CD14-positive monocyte (primary cell): Measurements from ENCODE around the gene ZNF296. TPM values are rescaled to one million over a fixed set of nuclear protein-coding genes. Genes with fewer than 3 reads are reported as not detected.
A peak's percentile ranks its signal among the peaks of the same experiment; 100 is the strongest.

Source experiments
- DNase-seq, 3 donors: peaks; one replicate each; pipeline ENCODE4 v3.0.0-alpha.2; 2011 to 2022
- H2AFZ ChIP-seq: 2 replicates; pipeline ENCODE4 v1.6.0; 2012; ENCODE audit warnings: mild to moderate bottlenecking, low read depth, low read length, inconsistent platforms; ENCODE audit not compliant: insufficient read depth, poor library complexity, severe bottlenecking
- H3K27ac ChIP-seq, 2 donors: 1 replicate in 1 of 2; 2 replicates in 1 of 2; pipeline ENCODE4 v1.5.1; 2012 to 2013; ENCODE audit warnings: low read length in 2 of 2, control low read depth in 1 of 2, inconsistent platforms in 1 of 2, low read depth in 1 of 2, mild to moderate bottlenecking in 1 of 2
- H3K27me3 ChIP-seq, 2 donors: one replicate each; pipeline versions ENCODE4 v1.6.0 to v1.6.1; 2011 to 2013; ENCODE audit warnings: low read length in 2 of 2; ENCODE audit not compliant: control insufficient read depth in 2 of 2, insufficient read depth in 2 of 2
- H3K36me3 ChIP-seq, 2 donors: replicated peaks in 1 of 2; 1 replicate in 1 of 2; 2 replicates in 1 of 2; pipeline versions ENCODE4 v1.5.1 to v1.6.1; 2012 to 2013; ENCODE audit warnings: low read length in 2 of 2, control low read depth in 1 of 2, inconsistent platforms in 1 of 2, mild to moderate bottlenecking in 1 of 2; ENCODE audit not compliant: insufficient read depth in 2 of 2, control insufficient read depth in 1 of 2
- H3K4me1 ChIP-seq, 2 donors: 1 replicate in 1 of 2; 2 replicates in 1 of 2; pipeline versions ENCODE4 v1.5.1 to v1.6.1; 2012 to 2013; ENCODE audit warnings: low read length in 2 of 2, control low read depth in 1 of 2, inconsistent platforms in 1 of 2, mild to moderate bottlenecking in 1 of 2, moderate library complexity in 1 of 2; ENCODE audit not compliant: insufficient read depth in 2 of 2, control insufficient read depth in 1 of 2
- H3K4me2 ChIP-seq: replicated peaks from 2 replicates; pipeline ENCODE3; 2012; ENCODE audit warnings: low read length, moderate library complexity, mild to moderate bottlenecking; ENCODE audit not compliant: poor library complexity, severe bottlenecking; ENCODE audit errors: extremely low read depth
- H3K4me3 ChIP-seq, 3 experiments: fragments of 200-600 bp in 1 of 3; sonication (generic) in 1 of 3; replicated peaks in 1 of 3; 1 replicate in 2 of 3; 2 replicates in 1 of 3; pipeline ENCODE4 v1.5.1; 2011 to 2013; ENCODE audit warnings: low read length in 3 of 3, mild to moderate bottlenecking in 3 of 3, control low read depth in 2 of 3, low read depth in 2 of 3, inconsistent platforms in 1 of 3, moderate library complexity in 1 of 3
- H3K79me2 ChIP-seq: 2 replicates; pipeline ENCODE4 v1.6.0; 2012; ENCODE audit warnings: mild to moderate bottlenecking, control low read depth, inconsistent platforms, low read length, moderate library complexity; ENCODE audit not compliant: insufficient read depth
- H3K9ac ChIP-seq: 2 replicates; pipeline ENCODE4 v1.6.0; 2017; ENCODE audit warnings: low read length, mild to moderate bottlenecking; ENCODE audit not compliant: insufficient read depth, poor library complexity, severe bottlenecking
- H3K9me3 ChIP-seq, 2 donors: replicated peaks in 1 of 2; 1 replicate in 1 of 2; 2 replicates in 1 of 2; pipeline versions ENCODE4 v1.5.1 to v1.6.1; 2012 to 2013; ENCODE audit warnings: low read length in 2 of 2, control low read depth in 1 of 2; ENCODE audit not compliant: control insufficient read depth in 1 of 2, insufficient read depth in 1 of 2
- H4K20me1 ChIP-seq: 2 replicates; pipeline ENCODE4 v1.6.0; 2012; ENCODE audit warnings: mild to moderate bottlenecking, low read length, control low read depth, moderate library complexity; ENCODE audit not compliant: insufficient read depth
- H3K27ac Mint-ChIP-seq, 7 donors: one replicate each; pipeline ENCODE4 v1.8.0; 2020; ENCODE audit warnings: mild to moderate bottlenecking in 7 of 7, mixed read lengths in 7 of 7, moderate library complexity in 6 of 7, inconsistent platforms in 2 of 7
- H3K27me3 Mint-ChIP-seq, 3 donors: one replicate each; pipeline ENCODE4 v1.8.0; 2021 to 2022; ENCODE audit warnings: low read depth in 3 of 3, mild to moderate bottlenecking in 3 of 3, mixed read lengths in 3 of 3, moderate library complexity in 3 of 3, inconsistent platforms in 1 of 3
- H3K36me3 Mint-ChIP-seq, 2 donors: one replicate each; pipeline ENCODE4 v1.8.0; 2020; ENCODE audit warnings: mixed read lengths in 2 of 2, inconsistent platforms in 1 of 2, mild to moderate bottlenecking in 1 of 2
- H3K4me1 Mint-ChIP-seq: one replicate; pipeline ENCODE4 v1.8.0; 2020; ENCODE audit warnings: mild to moderate bottlenecking, mixed read lengths
- H3K4me3 Mint-ChIP-seq, 2 donors: one replicate each; pipeline ENCODE4 v1.8.0; 2020; ENCODE audit warnings: mild to moderate bottlenecking in 2 of 2, mixed read lengths in 2 of 2, moderate library complexity in 1 of 2
- H3K9me3 Mint-ChIP-seq, 7 donors: one replicate each; pipeline ENCODE4 v1.8.0; 2020 to 2022; ENCODE audit warnings: mixed read lengths in 7 of 7, mild to moderate bottlenecking in 6 of 7, moderate library complexity in 6 of 7, inconsistent platforms in 2 of 7
- WGBS: methylation state at CpG from one replicate; pipeline ENCODE4 v1.1.5; 2013; ENCODE audit warnings: missing lambda C conversion rate; ENCODE audit not compliant: insufficient coverage; 5-methylcytosine and 5-hydroxymethylcytosine counted together
- intact Hi-C, 2 donors: fragments of 100-400 bp; cut with micrococcal nuclease; formaldehyde crosslinking; loops; one replicate each; pipeline versions ENCODE4 v1.15.0 to v1.15.1; 2023
- polyA plus RNA-seq, 3 donors: library from polyadenylated mRNA; depleted of rRNA in 1 of 3; unstranded in 2 of 3; stranded (reverse) in 1 of 3; fragments of 300-500 nt in 2 of 3; fragments of >200 nt in 1 of 3; fragmentation: Illumina TruSeq in 2 of 3; gene quantifications; 1 replicate in 2 of 3; 2 replicates in 1 of 3; pipeline ENCODE4 v1.2.3, GENCODE V29; 2012 to 2021
- small RNA-seq: library from RNA; depleted of rRNA; stranded (forward); fragments of <200 nt; gene quantifications from one replicate; pipeline ENCODE3, GENCODE V24; 2012; ENCODE audit warnings: low read depth; ENCODE audit not compliant: insufficient read length
- TF ChIP-seq, protein P1 (sequence below): fragments of 200-600 bp; IDR thresholded peaks from one replicate; pipeline ENCODE4 v1.8.0; 2022; ENCODE audit warnings: antibody characterized with exemption, mild to moderate bottlenecking

ZNF296 gene
- polyA plus RNA-seq, 3 donors, result 3.8 to 7.2 (median 6.5) TPM

DNA sequence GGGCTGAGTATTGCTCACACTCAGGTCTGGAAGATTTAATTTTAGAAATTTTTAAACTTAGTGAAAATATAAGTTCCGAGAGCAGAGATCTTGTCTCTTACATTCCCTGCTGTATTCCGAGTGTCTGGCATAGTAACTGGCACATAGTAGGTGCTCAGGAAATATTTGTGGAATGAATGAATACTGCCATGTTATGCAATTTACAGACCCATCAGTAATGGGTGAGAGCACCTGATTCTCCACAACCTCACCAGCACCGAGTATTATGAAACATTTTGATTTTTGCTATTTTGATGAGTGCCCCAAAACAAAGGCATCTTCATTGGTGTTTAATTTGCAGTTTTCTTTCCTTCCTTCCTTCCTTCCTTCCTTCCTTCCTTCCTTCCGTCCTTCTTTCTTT, 53.2 kb downstream of the ZNF296 start:
- DNase-seq, result no peak
- no peaks in the 10 kb centered on the region for H3K4me1 Mint-ChIP-seq
- no peaks in the 10 kb centered on the region for H4K20me1 ChIP-seq
- peaks cover 0 to 1% (median 0%) of the 10 kb centered on the region in 3 donors for H3K27me3 Mint-ChIP-seq
- TF ChIP-seq, protein P1, sequence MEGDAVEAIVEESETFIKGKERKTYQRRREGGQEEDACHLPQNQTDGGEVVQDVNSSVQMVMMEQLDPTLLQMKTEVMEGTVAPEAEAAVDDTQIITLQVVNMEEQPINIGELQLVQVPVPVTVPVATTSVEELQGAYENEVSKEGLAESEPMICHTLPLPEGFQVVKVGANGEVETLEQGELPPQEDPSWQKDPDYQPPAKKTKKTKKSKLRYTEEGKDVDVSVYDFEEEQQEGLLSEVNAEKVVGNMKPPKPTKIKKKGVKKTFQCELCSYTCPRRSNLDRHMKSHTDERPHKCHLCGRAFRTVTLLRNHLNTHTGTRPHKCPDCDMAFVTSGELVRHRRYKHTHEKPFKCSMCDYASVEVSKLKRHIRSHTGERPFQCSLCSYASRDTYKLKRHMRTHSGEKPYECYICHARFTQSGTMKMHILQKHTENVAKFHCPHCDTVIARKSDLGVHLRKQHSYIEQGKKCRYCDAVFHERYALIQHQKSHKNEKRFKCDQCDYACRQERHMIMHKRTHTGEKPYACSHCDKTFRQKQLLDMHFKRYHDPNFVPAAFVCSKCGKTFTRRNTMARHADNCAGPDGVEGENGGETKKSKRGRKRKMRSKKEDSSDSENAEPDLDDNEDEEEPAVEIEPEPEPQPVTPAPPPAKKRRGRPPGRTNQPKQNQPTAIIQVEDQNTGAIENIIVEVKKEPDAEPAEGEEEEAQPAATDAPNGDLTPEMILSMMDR, result no peak
- no peak overlapping the region for H3K4me3 ChIP-seq
- no peaks in the 10 kb centered on the region for H3K27me3 ChIP-seq
- H3K27ac ChIP-seq, result no peak overlapping the region
- 100% methylated on average over 2 of the region's 4 CpGs for WGBS
- intact Hi-C loops, result no loop called here
- no peak overlapping the region for H3K9ac ChIP-seq
- H3K4me2 ChIP-seq, result no peak overlapping the region
- H2AFZ ChIP-seq, result no peak overlapping the region
- H3K4me1 ChIP-seq, result no peaks in the 10 kb centered on the region
- peaks cover 45 to 66% of the 10 kb centered on the region in 2 donors for H3K36me3 Mint-ChIP-seq
- peaks cover 15 to 70% of the 10 kb centered on the region in 2 donors for H3K36me3 ChIP-seq
- no peak overlapping the region for H3K4me3 Mint-ChIP-seq
- H3K9me3 ChIP-seq, result no peaks in the 10 kb centered on the region
- peak overlapping the region in 1 of 7 donors; percentile 5 for H3K27ac Mint-ChIP-seq
- peaks cover 0 to 4% (median 0%) of the 10 kb centered on the region in 7 donors for H3K9me3 Mint-ChIP-seq
- H3K79me2 ChIP-seq, result no peaks in the 10 kb centered on the region

DNA sequence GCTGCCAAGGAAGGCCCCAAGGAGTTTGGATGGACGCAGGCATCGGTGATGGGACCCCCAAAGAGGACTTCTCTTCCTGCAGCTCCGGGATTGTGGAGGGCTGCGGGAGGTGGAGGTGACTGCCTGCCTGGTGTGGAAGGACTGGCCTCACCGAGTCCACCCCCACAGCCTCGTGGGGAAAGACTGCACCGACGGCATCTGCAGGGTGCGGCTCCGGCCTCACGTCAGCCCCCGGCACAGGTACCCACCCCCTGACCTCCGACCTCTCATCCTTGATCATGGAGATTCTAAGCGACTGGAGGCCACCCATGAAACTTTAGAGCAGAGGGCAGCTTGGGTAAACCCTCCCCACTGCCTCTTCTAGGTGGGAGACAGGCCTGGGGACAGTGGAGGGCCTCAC, 54.3 kb downstream of the ZNF296 start:
- H3K27me3 ChIP-seq, result no peaks in the 10 kb centered on the region
- H3K79me2 ChIP-seq, result no peaks in the 10 kb centered on the region
- H3K27ac Mint-ChIP-seq, result no peak overlapping the region
- peaks cover 0 to 3% (median 0%) of the 10 kb centered on the region in 7 donors for H3K9me3 Mint-ChIP-seq
- H3K9ac ChIP-seq, result no peak overlapping the region
- intact Hi-C loops, result no loop called here
- no peaks in the 10 kb centered on the region for H3K4me1 Mint-ChIP-seq
- no peak overlapping the region for H3K27ac ChIP-seq
- H3K9me3 ChIP-seq, result no peaks in the 10 kb centered on the region
- TF ChIP-seq, protein P1, result no peak
- peaks cover 39 to 60% of the 10 kb centered on the region in 2 donors for H3K36me3 Mint-ChIP-seq
- no peak overlapping the region for H3K4me2 ChIP-seq
- 99% methylated on average over 11 of the region's 14 CpGs for WGBS
- H3K36me3 ChIP-seq, result peaks cover 12 to 60% of the 10 kb centered on the region in 2 donors
- H2AFZ ChIP-seq, result no peak overlapping the region
- H3K4me1 ChIP-seq, result no peaks in the 10 kb centered on the region
- DNase-seq, result no peak
- H3K4me3 Mint-ChIP-seq, result no peak overlapping the region
- H3K4me3 ChIP-seq, result no peak overlapping the region
- peaks cover 4% of the 10 kb centered on the region for H4K20me1 ChIP-seq
- peaks cover 0 to 1% (median 0%) of the 10 kb centered on the region in 3 donors for H3K27me3 Mint-ChIP-seq

Small RNA genes lying within 50 kb of the gene (small RNA-seq; reads per million reads assigned to genes)
- gene RNU6-611P, result not detected

Other genes with a start within 250 kb of the ZNF296 start
- 10 to 100 TPM in 1 of 3 donors, 1 to 10 TPM in 2; 5.6 to 18.2 (median 9.3) TPM for gene NECTIN2, start 230.2 kb downstream of the ZNF296 start, polyA plus RNA-seq
- 10 to 100 TPM; 15.0 to 25.4 (median 16.4) TPM for gene TOMM40, start 185.2 kb downstream of the ZNF296 start, polyA plus RNA-seq
- 1 to 10 TPM in 1 of 3 donors, under 1 TPM in 1, not detected in 1; 0.30 to 1.0 TPM for gene APOE, start 170.7 kb downstream of the ZNF296 start, polyA plus RNA-seq
- gene APOC1, start 161.9 kb downstream of the ZNF296 start, polyA plus RNA-seq, result under 1 TPM in 1 of 3 donors, not detected in 2; 0.20 TPM
- gene APOC4, start 134.2 kb downstream of the ZNF296 start, polyA plus RNA-seq, result not detected
- not detected for gene APOC2, start 130.4 kb downstream of the ZNF296 start, polyA plus RNA-seq
- gene CLPTM1, start 121.1 kb downstream of the ZNF296 start, polyA plus RNA-seq, result 10 to 100 TPM; 14.7 to 84.3 (median 20.0) TPM
- 10 to 100 TPM; 32.3 to 35.0 (median 34.4) TPM for gene RELB, start 75.0 kb downstream of the ZNF296 start, polyA plus RNA-seq
- 100 to 1,000 TPM in 1 of 3 donors, 1 to 10 TPM in 2; 2.2 to 152 (median 4.1) TPM for gene CLASRP, start 37.4 kb downstream of the ZNF296 start, polyA plus RNA-seq
- gene GEMIN7, start 2.8 kb upstream of the ZNF296 start, polyA plus RNA-seq, result 10 to 100 TPM; 67.6 to 83.4 (median 78.4) TPM
- gene PPP1R37, start 16.7 kb upstream of the ZNF296 start, polyA plus RNA-seq, result 10 to 100 TPM in 1 of 3 donors, under 1 TPM in 2; 0.10 to 11.8 (median 0.22) TPM
- gene NKPD1, start 84.5 kb upstream of the ZNF296 start, polyA plus RNA-seq, result under 1 TPM in 1 of 3 donors, not detected in 2; 0.11 TPM
- 10 to 100 TPM; 49.7 to 82.7 (median 63.4) TPM for gene TRAPPC6A, start 101.8 kb upstream of the ZNF296 start, polyA plus RNA-seq
- 1 to 10 TPM; 2.9 to 6.7 (median 4.7) TPM for gene BLOC1S3, start 102.3 kb upstream of the ZNF296 start, polyA plus RNA-seq
- not detected for gene EXOC3L2, start 168.9 kb upstream of the ZNF296 start, polyA plus RNA-seq
- 10 to 100 TPM in 1 of 3 donors, under 1 TPM in 2; 0.59 to 18.4 (median 0.69) TPM for gene MARK4, start 174.8 kb upstream of the ZNF296 start, polyA plus RNA-seq
- under 1 TPM; 0.17 to 0.50 (median 0.24) TPM for gene CKM, start 246.4 kb upstream of the ZNF296 start, polyA plus RNA-seq